ENCODE results near the gene IL31. TPM values are rescaled to one million over a fixed set of nuclear protein-coding genes. Genes with fewer than 3 reads are reported as not detected.

The IL31 gene
- total RNA-seq, 1 donor from 2014 or later, result not detected

DNA sequence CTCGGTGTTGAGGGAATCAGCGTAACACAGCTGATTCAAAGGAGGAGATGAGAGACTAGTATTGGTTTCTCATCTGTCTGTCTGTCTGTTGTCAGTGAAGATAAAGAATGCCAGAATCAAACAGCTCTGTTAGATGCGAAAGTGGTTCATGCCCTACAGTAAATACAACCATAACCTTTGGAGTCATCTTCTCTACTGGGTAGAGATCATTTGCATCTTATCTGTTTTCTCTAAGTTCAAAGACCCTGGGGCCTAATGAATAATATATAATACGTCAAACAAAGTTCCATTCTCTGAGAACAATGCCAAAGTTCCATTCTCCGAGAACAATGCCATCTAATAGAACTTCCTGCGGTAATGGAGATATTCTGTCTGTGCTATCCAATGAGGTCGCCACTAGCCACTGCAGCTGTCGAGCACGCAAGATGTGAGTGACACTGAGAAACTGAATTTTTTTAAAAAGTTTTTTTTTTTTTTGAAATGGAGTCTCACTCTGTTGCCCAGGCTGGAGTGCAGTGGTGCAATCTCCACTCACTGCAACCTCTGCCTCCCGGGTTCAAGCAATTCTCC is 6.6 kb downstream of the IL31 start:
- no peak for DNase-seq (ENCODE audit: low read depth)
- no peak overlapping the region for H3K4me3 ChIP-seq (ENCODE audit: low read depth, low read length)
- TF ChIP-seq, protein P1, sequence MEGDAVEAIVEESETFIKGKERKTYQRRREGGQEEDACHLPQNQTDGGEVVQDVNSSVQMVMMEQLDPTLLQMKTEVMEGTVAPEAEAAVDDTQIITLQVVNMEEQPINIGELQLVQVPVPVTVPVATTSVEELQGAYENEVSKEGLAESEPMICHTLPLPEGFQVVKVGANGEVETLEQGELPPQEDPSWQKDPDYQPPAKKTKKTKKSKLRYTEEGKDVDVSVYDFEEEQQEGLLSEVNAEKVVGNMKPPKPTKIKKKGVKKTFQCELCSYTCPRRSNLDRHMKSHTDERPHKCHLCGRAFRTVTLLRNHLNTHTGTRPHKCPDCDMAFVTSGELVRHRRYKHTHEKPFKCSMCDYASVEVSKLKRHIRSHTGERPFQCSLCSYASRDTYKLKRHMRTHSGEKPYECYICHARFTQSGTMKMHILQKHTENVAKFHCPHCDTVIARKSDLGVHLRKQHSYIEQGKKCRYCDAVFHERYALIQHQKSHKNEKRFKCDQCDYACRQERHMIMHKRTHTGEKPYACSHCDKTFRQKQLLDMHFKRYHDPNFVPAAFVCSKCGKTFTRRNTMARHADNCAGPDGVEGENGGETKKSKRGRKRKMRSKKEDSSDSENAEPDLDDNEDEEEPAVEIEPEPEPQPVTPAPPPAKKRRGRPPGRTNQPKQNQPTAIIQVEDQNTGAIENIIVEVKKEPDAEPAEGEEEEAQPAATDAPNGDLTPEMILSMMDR (conservative IDR thresholded peaks at IDR 0.05; ENCODE audit: low read depth, low read length), result no peak

DNA sequence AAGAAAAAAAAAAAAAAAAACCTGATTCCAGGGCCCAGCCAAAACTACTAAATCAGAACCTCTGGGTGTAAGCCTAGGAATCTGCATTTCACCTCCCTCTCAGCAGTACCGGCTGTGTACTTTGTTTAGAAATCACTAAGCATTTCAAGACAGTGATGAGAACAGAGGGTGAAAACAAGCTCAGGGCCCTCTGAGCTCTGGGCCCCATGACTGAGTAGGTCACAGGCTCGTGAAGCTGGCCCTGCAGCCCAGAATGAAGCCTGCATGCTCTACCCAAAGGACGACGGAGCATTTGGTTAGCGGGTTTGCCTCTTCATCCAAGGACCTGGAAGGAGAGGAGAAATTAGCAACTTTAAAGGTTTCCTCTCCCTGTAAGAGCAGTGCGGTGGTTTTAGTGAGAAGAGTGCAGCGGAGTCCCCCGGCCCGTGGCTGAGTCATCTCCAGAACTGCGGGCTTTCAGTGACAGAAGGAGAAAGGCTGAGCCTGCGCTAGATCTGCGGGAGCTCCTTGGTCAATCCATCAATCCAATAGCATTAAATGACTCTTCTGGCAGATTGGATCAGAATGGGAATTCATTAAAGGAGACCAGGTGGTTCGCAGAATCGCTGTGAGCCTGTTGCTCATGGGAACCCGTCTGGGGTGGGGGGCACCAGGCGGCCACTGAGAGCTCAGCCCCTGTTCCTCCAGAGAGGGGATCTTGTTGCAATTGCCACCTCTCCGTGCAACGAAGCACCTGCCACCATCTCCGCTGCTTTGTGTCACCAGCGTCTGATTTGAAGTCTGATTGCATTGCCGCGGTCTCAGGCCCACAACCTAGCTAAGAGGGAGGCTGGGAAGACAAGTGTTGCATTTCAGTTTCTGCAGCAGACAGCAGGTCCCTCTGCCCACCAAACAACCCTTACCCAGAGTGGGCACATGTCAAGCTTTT is 7.3 kb downstream of the IL31 start:
- DNase-seq (ENCODE audit: low read depth), result no peak
- no peak overlapping the region for H3K4me3 ChIP-seq (ENCODE audit: low read depth, low read length)
- TF ChIP-seq, protein P1 (conservative IDR thresholded peaks at IDR 0.05; ENCODE audit: low read depth, low read length), result no peak

DNA sequence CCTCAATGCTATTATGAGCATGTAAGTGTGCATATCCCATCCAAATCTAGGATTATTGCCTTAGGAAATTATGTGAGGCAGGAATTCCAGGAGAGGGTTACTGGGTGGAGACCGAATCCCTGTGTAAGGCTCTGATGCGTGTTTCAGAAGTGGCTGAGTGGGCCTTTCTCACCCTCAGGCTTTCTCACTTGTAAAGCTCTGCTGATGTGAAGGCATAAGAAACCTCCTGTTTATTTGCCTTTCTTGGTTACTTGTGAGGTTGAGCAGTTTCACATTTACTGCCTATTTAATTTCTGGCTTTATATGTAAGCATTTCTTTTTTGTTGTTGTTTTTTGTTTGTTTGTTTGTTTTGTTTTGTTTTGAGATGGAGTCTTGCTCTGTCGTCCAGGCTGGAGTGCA is 11.0 kb downstream of the IL31 start:
- DNase-seq (ENCODE audit: low read depth), result no peak
- TF ChIP-seq, protein P1 (conservative IDR thresholded peaks at IDR 0.05; ENCODE audit: low read depth, low read length), result no peak
- no peak overlapping the region for H3K4me3 ChIP-seq (ENCODE audit: low read depth, low read length)

DNA sequence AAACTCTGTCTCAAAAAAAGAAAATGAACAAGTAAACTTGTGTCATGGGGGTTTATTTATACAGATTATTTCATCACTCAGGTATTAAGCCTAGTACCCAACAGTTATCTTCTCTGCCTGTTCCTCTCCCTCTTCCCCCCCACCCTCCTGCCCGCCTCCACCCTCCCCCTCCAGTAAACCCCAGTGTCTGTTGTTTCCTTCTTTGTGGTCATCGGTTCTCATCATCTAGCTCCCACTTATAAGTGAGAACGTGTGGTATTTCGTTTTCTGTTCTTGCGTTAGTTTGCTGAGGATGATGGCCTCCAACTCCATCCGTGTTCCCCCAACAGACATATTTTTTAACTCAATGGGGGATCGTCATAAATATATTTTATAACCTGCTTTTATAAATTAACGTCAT is 12.3 kb downstream of the IL31 start:
- no peak overlapping the region for H3K4me3 ChIP-seq (ENCODE audit: low read depth, low read length)
- DNase-seq (ENCODE audit: low read depth), result no peak
- TF ChIP-seq, protein P1 (conservative IDR thresholded peaks at IDR 0.05; ENCODE audit: low read depth, low read length), result no peak

DNA sequence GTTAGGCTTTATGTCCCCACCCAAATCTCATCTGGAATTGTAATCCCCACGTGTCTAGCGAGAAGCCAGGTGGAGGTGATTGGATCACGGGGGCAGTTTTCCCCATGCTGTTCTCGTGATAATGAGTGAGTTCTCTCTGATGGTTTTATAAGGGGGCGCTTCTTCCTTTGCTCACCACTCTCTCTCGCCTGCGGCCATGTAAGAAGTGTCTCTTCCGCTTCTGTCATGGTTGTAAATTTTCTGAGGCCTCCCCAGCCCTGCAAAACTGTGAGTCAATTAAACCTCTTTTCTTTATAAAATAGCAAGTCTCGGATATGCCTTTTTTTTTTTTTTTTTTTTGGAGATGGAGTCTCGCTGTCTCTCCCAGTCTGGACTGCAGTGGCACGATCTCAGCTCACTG is 13.3 kb downstream of the IL31 start:
- H3K4me3 ChIP-seq (ENCODE audit: low read depth, low read length), result no peak overlapping the region
- no peak for DNase-seq (ENCODE audit: low read depth)
- TF ChIP-seq, protein P1 (conservative IDR thresholded peaks at IDR 0.05; ENCODE audit: low read depth, low read length), result no peak

GRCh38 chr12:122159882-122160281 is 14.1 kb downstream of the IL31 start:
- TF ChIP-seq, protein P1 (conservative IDR thresholded peaks at IDR 0.05; ENCODE audit: low read depth, low read length), result no peak

More at GRCh38 chr12:122159882-122160281, 14.1 kb downstream of the IL31 start:
- no peak for DNase-seq (ENCODE audit: low read depth)
- H3K4me3 ChIP-seq (ENCODE audit: low read depth, low read length), result no peak overlapping the region
